Activated effector memory CD4-positive, alpha-beta T cell treated with Interleukin-2 at 50 U/mL for 16 hours (primary cell): ENCODE data around the gene GJA4.

Source experiments
- DNase-seq: peaks from one replicate; pipeline ENCODE4 v3.0.0-alpha.2; 2020

The GJA4 gene

DNA sequence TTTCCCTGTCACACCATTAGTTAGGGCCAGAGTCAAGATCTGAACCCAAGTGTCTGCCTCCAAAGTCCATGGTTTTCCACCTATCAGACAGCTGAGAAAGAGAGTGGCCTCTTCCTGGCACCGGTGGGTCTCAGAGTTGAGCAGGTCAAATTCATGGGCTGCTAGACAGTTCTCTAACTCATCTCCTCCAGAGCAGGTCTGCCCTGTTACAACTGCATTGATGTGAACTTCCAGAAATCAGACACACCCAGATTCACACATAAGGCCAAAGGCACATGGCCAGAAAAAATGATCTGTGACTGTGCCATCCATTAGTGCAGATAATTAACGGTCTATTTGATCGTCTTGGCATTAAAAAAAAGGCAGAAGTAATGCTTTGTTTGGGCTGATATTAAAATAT is 49.3 kb downstream of the GJA4 start:
- no peak for DNase-seq

GRCh38 chr1:34842952-34843371 is 50.2 kb downstream of the GJA4 start:
- no peak for DNase-seq

DNA sequence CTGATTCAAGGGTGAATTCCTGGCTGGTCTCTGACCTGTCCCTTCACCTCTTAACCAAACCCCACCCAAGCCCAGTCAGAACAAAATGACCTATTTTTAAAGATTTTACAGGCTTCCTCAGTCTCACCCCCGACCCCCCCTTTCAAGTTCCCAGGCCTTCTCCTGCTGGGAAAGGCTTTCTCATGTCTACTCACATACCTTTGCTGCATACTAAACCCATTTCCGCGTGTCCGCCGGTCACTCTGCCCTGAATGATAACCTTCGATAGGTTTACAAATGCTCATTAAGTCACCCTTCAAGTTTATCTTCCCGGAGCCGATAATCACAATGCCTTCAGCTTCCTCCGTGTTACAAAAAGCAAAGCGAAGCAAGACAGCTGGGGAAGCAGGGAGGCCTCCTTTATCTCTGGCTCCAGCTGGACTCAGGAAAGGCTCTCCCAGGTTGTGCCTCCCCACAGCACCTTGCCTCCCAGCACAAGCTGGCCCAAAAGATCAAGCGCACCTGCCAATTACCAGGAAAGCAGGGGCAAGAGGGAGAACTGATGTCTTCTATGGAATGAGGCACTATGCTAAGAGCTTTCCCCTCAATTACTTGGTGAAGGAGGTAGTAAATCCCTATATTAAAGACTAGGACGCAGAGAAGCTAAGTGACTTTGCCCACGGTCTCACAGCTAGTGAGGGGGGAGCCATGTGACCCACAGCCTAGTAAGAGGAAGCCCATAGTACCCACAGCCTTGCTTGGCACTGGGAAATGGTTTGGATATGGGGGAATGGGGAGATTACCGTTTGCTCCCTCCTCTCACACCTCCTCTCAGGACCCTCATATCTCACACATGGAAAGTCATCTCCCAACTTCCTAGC is 50.8 kb downstream of the GJA4 start:
- no peak for DNase-seq

GRCh38 chr1:34844252-34844634 is 51.4 kb downstream of the GJA4 start:
- DNase-seq = no peak
